Natural killer cell (primary cell): Measurements from ENCODE around the gene ZCCHC10. TPM values are rescaled to one million over a fixed set of nuclear protein-coding genes. Genes with fewer than 3 reads are reported as not detected.
"Not testable (repeated sequence)": the region's sequence is repeated elsewhere in the genome, so short reads cannot be mapped to it uniquely, and the experiment has no call there.

Experiments used
- ATAC-seq, 3 donors: fragments of 150-1000 bp in 2 of 3; fragments of 200-7000 bp in 1 of 3; cut with Tn5 transposase; 1 replicate in 1 of 3; 2 replicates in 2 of 3; pipeline ENCODE4 v1.10.0; 2021; ENCODE audit warnings: mild to moderate bottlenecking in 2 of 3, moderate library complexity in 2 of 3
- DNase-seq, 2 donors: peaks; one replicate each; pipeline versions ENCODE4 v3.0.0 to v3.0.0-alpha.2; 2013 to 2021; ENCODE audit warnings: mixed read lengths in 1 of 2
- H3K27ac ChIP-seq: one replicate; pipeline ENCODE4 v1.5.1; 2013; ENCODE audit warnings: mild to moderate bottlenecking, low read length
- H3K27me3 ChIP-seq: one replicate; pipeline ENCODE4 v1.6.1; 2013; ENCODE audit warnings: low read length; ENCODE audit not compliant: control insufficient read depth, insufficient read depth
- H3K36me3 ChIP-seq: one replicate; pipeline ENCODE4 v1.6.1; 2013; ENCODE audit warnings: low read length; ENCODE audit not compliant: control insufficient read depth, insufficient read depth
- H3K4me1 ChIP-seq: one replicate; pipeline ENCODE4 v1.6.1; 2013; ENCODE audit warnings: low read length; ENCODE audit not compliant: control insufficient read depth, insufficient read depth
- H3K4me3 ChIP-seq: one replicate; pipeline ENCODE4 v1.5.1; 2013; ENCODE audit warnings: low read length
- H3K9me3 ChIP-seq: one replicate; pipeline ENCODE4 v1.6.1; 2013; ENCODE audit warnings: low read length; ENCODE audit not compliant: control insufficient read depth, insufficient read depth
- H3K27ac Mint-ChIP-seq, 2 donors: one replicate each; pipeline ENCODE4 v1.8.0; 2022; ENCODE audit warnings: mild to moderate bottlenecking in 2 of 2, mixed read lengths in 2 of 2, moderate library complexity in 1 of 2
- H3K27me3 Mint-ChIP-seq, 2 donors: one replicate each; pipeline ENCODE4 v1.8.0; 2022; ENCODE audit warnings: low read depth in 2 of 2, mixed read lengths in 2 of 2
- H3K36me3 Mint-ChIP-seq: one replicate; pipeline ENCODE4 v1.8.0; 2022; ENCODE audit warnings: mixed read lengths
- H3K4me1 Mint-ChIP-seq, 2 donors: one replicate each; pipeline ENCODE4 v1.8.0; 2022; ENCODE audit warnings: mixed read lengths in 2 of 2
- H3K4me3 Mint-ChIP-seq: one replicate; pipeline ENCODE4 v1.8.0; 2022; ENCODE audit warnings: mild to moderate bottlenecking, moderate library complexity, mixed read lengths
- H3K9me3 Mint-ChIP-seq, 2 donors: one replicate each; pipeline ENCODE4 v1.8.0; 2022; ENCODE audit warnings: mixed read lengths in 2 of 2
- CTCF ChIP-seq: fragments of 200-600 bp; IDR thresholded peaks from one replicate; pipeline ENCODE4 v1.8.0; 2022; ENCODE audit warnings: antibody characterized with exemption
- WGBS: methylation state at CpG from one replicate; pipeline ENCODE4 v1.1.7; 2013; ENCODE audit warnings: missing lambda C conversion rate; ENCODE audit not compliant: insufficient coverage; 5-methylcytosine and 5-hydroxymethylcytosine counted together
- intact Hi-C: fragments of 100-400 bp; cut with micrococcal nuclease; formaldehyde crosslinking; loops from one replicate; pipeline ENCODE4 v1.14.2; 2022
- total RNA-seq, 4 donors: library from RNA; stranded (reverse); fragments of 120-200 nt in 1 of 4; gene quantifications; one replicate each; pipeline versions ENCODE4 v1.2.3 to v1.2.4, GENCODE V29; 2013 to 2022

The ZCCHC10 gene
- total RNA-seq, 3 donors from 2014 or later (not counting 1 experiment from before 2014, with no cell fraction given) = 18.4 to 20.5 (median 20.4) TPM

- no peak for DNase-seq
- no peak for TF ChIP-seq CTCF
- no peak overlapping the region for H3K27ac Mint-ChIP-seq
- Histone ChIP-seq H3K9me3 (no peaks in the 10 kb centered on the region), H3K27ac (no peak overlapping the region), H3K4me1 (no peaks in the 10 kb centered on the region), H3K4me3 (no peak overlapping the region), H3K36me3 (no peaks in the 10 kb centered on the region), H3K27me3 (no peaks in the 10 kb centered on the region)
- intact Hi-C loops = no loop called here
- WGBS = 93% methylated on average over 26 of the region's 28 CpGs
- H3K9me3 Mint-ChIP-seq = no peaks in the 10 kb centered on the region
- no peak for ATAC-seq
- H3K36me3 Mint-ChIP-seq = no peaks in the 10 kb centered on the region
- no peak overlapping the region for H3K4me3 Mint-ChIP-seq
- no peaks in the 10 kb centered on the region for H3K27me3 Mint-ChIP-seq
- H3K4me1 Mint-ChIP-seq = no peaks in the 10 kb centered on the region
Measured at GRCh38 chr5:132987531-132988408, 38.6 kb downstream of the ZCCHC10 start.

GRCh38 chr5:132982971-132983370 lies 43.4 kb downstream of the ZCCHC10 start:
- H3K4me3 ChIP-seq, H3K36me3 Mint-ChIP-seq, H3K9me3 Mint-ChIP-seq, DNase-seq, H3K27ac Mint-ChIP-seq, H3K4me1 Mint-ChIP-seq, ATAC-seq, intact Hi-C loops, H3K27me3 Mint-ChIP-seq, H3K27ac ChIP-seq, H3K4me1 ChIP-seq, H3K4me3 Mint-ChIP-seq, H3K36me3 ChIP-seq, H3K27me3 ChIP-seq, H3K9me3 ChIP-seq: not testable (repeated sequence)
- 94% methylated on average over 16 of the region's 30 CpGs for WGBS

GRCh38 chr5:132981288-132981687 lies 45.1 kb downstream of the ZCCHC10 start:
- DNase-seq (no peak), ATAC-seq (no peak)
- Mint-ChIP-seq H3K9me3 (no peaks in the 10 kb centered on the region), H3K27me3 (no peaks in the 10 kb centered on the region), H3K4me3 (no peak overlapping the region), H3K27ac (no peak overlapping the region), H3K36me3 (no peaks in the 10 kb centered on the region), H3K4me1 (no peaks in the 10 kb centered on the region)
- no peaks in the 10 kb centered on the region for H3K4me1 ChIP-seq
- no peaks in the 10 kb centered on the region for H3K9me3 ChIP-seq
- H3K36me3 ChIP-seq = no peaks in the 10 kb centered on the region
- no peak overlapping the region for H3K4me3 ChIP-seq
- 91% methylated on average over 2 of the region's 3 CpGs for WGBS
- no peak overlapping the region for H3K27ac ChIP-seq
- no peaks in the 10 kb centered on the region for H3K27me3 ChIP-seq
- no peak for TF ChIP-seq CTCF
- intact Hi-C loops = no loop called here

- H3K27me3 ChIP-seq = no peaks in the 10 kb centered on the region
- intact Hi-C loops = no loop called here
- H3K4me1 ChIP-seq = no peaks in the 10 kb centered on the region
- no CpG with 5 or more reads among the region's 2 CpGs for WGBS
- H3K4me3 ChIP-seq = no peak overlapping the region
- H3K27ac ChIP-seq = no peak overlapping the region
- Mint-ChIP-seq H3K36me3 (no peaks in the 10 kb centered on the region), H3K9me3 (no peaks in the 10 kb centered on the region), H3K4me3 (no peak overlapping the region), H3K27ac (no peak overlapping the region), H3K4me1 (no peaks in the 10 kb centered on the region), H3K27me3 (no peaks in the 10 kb centered on the region)
- no peak for TF ChIP-seq CTCF
- no peak for ATAC-seq
- no peak for DNase-seq
- H3K36me3 ChIP-seq = no peaks in the 10 kb centered on the region
- H3K9me3 ChIP-seq = no peaks in the 10 kb centered on the region
Measured at GRCh38 chr5:132979976-132980375, 46.4 kb downstream of the ZCCHC10 start.
